ENCODE results near the gene ATP2C2.

GRCh38 chr16:84368308-84368996 lies at the start of gene ATP2C2:
- no peak for TF ChIP-seq CTCF (IDR thresholded peaks at IDR 0.05)
- TF ChIP-seq POLR2A (IDR thresholded peaks at IDR 0.05) = peak in 2 of 4 donors; percentile 19 to 21

Data from esophagus squamous epithelium (tissue), 4 donors.